Epithelial cell of proximal tubule (primary cell): ENCODE data around the gene VWA3A. TPM values are rescaled to one million over a fixed set of nuclear protein-coding genes. Genes with fewer than 3 reads are reported as not detected.
"Not testable (repeated sequence)": the region's sequence is repeated elsewhere in the genome, so short reads cannot be mapped to it uniquely, and the experiment has no call there.

Experiments
- DNase-seq: peaks from one replicate; pipeline ENCODE4 v3.0.0-alpha.2; 2011; ENCODE audit warnings: low read depth
- H3K4me3 ChIP-seq: 2 replicates; pipeline ENCODE4 v1.5.1; 2011; ENCODE audit warnings: low read depth, mild to moderate bottlenecking, low read length
- CTCF ChIP-seq: conservative IDR thresholded peaks from 2 replicates; pipeline ENCODE4 v1.5.1; 2012; ENCODE audit warnings: low read depth, mild to moderate bottlenecking, low read length
- total RNA-seq: library from RNA; depleted of rRNA; stranded (reverse); fragments of >200 nt; gene quantifications from 2 replicates; pipeline ENCODE4 v1.2.3, GENCODE V29; 2015

Gene VWA3A
- total RNA-seq, 1 donor from 2014 or later = under 0.01 TPM

GRCh38 chr16:22171953-22172352, 79.6 kb downstream of the VWA3A start:
- no peak for TF ChIP-seq CTCF
- H3K4me3 ChIP-seq = no peak overlapping the region
- DNase-seq = no peak

- H3K4me3 ChIP-seq, DNase-seq: not testable (repeated sequence)
Measured at GRCh38 chr16:22172642-22173041, 80.3 kb downstream of the VWA3A start.

GRCh38 chr16:22174642-22175041, 82.3 kb downstream of the VWA3A start:
- no peak for TF ChIP-seq CTCF
- H3K4me3 ChIP-seq = no peak overlapping the region
- DNase-seq = no peak

GRCh38 chr16:22177968-22178930, 85.9 kb downstream of the VWA3A start:
- no peak for TF ChIP-seq CTCF
- H3K4me3 ChIP-seq = no peak overlapping the region
- DNase-seq = no peak

GRCh38 chr16:22181426-22181825, 89.1 kb downstream of the VWA3A start:
- no peak for TF ChIP-seq CTCF
- no peak for DNase-seq
- H3K4me3 ChIP-seq = no peak overlapping the region

- H3K4me3 ChIP-seq = no peak overlapping the region
- TF ChIP-seq CTCF = no peak
- no peak for DNase-seq
Measured at GRCh38 chr16:22181843-22182242, 89.5 kb downstream of the VWA3A start.

GRCh38 chr16:22183335-22183734, 91.0 kb downstream of the VWA3A start:
- no peak for DNase-seq
- no peak for TF ChIP-seq CTCF
- H3K4me3 ChIP-seq = no peak overlapping the region
